T-helper 2 cell treated with Interferon-gamma antibody and Interleukin-4, amounts not matched to agents 5 μg/mL and 100 μg/mL, for 36 hours (primary cell): ENCODE measurements around the gene RANBP9.

Source experiments
- DNase-seq: peaks from one replicate; pipeline ENCODE4 v3.0.0; 2021; ENCODE audit warnings: low spot score
- H3K27ac Mint-ChIP-seq: one replicate; pipeline ENCODE4 v1.8.0; 2021; ENCODE audit warnings: mild to moderate bottlenecking, mixed read lengths
- H3K27me3 Mint-ChIP-seq: one replicate; pipeline ENCODE4 v1.8.0; 2021; ENCODE audit warnings: low read depth, mixed read lengths
- H3K36me3 Mint-ChIP-seq: one replicate; pipeline ENCODE4 v1.8.0; 2021; ENCODE audit warnings: low read depth, mixed read lengths
- H3K4me1 Mint-ChIP-seq: one replicate; pipeline ENCODE4 v1.8.0; 2021; ENCODE audit warnings: low read depth, mixed read lengths
- H3K4me3 Mint-ChIP-seq: one replicate; pipeline ENCODE4 v1.8.0; 2022; ENCODE audit warnings: mild to moderate bottlenecking, moderate library complexity, mixed read lengths
- H3K9me3 Mint-ChIP-seq: one replicate; pipeline ENCODE4 v1.8.0; 2021; ENCODE audit warnings: mixed read lengths

The RANBP9 gene

GRCh38 chr6:13678255-13678983 is 33.2 kb downstream of the RANBP9 start:
- Mint-ChIP-seq H3K9me3 (peaks cover 37% of the 10 kb centered on the region), H3K27me3 (no peaks in the 10 kb centered on the region), H3K4me3 (no peak overlapping the region), H3K27ac (no peak overlapping the region), H3K36me3 (peaks cover 51% of the 10 kb centered on the region), H3K4me1 (peaks cover 40% of the 10 kb centered on the region)
- no peak for DNase-seq

- Mint-ChIP-seq H3K27me3 (no peaks in the 10 kb centered on the region), H3K36me3 (peaks cover 54% of the 10 kb centered on the region), H3K9me3 (peaks cover 37% of the 10 kb centered on the region), H3K4me1 (peaks cover 42% of the 10 kb centered on the region), H3K27ac (no peak overlapping the region), H3K4me3 (no peak overlapping the region)
- DNase-seq = no peak
These were observed 33.8 kb downstream of the RANBP9 start for GRCh38 chr6:13677878-13678254.

GRCh38 chr6:13676551-13677156 is 35.0 kb downstream of the RANBP9 start:
- no peak for DNase-seq
- no peaks in the 10 kb centered on the region for H3K27me3 Mint-ChIP-seq
- peaks cover 55% of the 10 kb centered on the region for H3K36me3 Mint-ChIP-seq
- peaks cover 37% of the 10 kb centered on the region for H3K9me3 Mint-ChIP-seq
- H3K4me3 Mint-ChIP-seq = no peak overlapping the region
- H3K4me1 Mint-ChIP-seq = peaks cover 41% of the 10 kb centered on the region
- no peak overlapping the region for H3K27ac Mint-ChIP-seq

- no peak for DNase-seq
- Mint-ChIP-seq H3K4me3 (no peak overlapping the region), H3K36me3 (peaks cover 48% of the 10 kb centered on the region), H3K27me3 (no peaks in the 10 kb centered on the region), H3K27ac (no peak overlapping the region), H3K9me3 (peaks cover 41% of the 10 kb centered on the region), H3K4me1 (peaks cover 24% of the 10 kb centered on the region)
These were observed 37.0 kb downstream of the RANBP9 start for GRCh38 chr6:13674533-13675190.

- H3K27ac Mint-ChIP-seq = no peak overlapping the region
- H3K4me1 Mint-ChIP-seq = peaks cover 28% of the 10 kb centered on the region
- no peak overlapping the region for H3K4me3 Mint-ChIP-seq
- H3K36me3 Mint-ChIP-seq = peaks cover 52% of the 10 kb centered on the region
- H3K9me3 Mint-ChIP-seq = peaks cover 42% of the 10 kb centered on the region
- no peak for DNase-seq
- no peaks in the 10 kb centered on the region for H3K27me3 Mint-ChIP-seq
These were observed 37.7 kb downstream of the RANBP9 start for GRCh38 chr6:13673825-13674444.

- H3K9me3 Mint-ChIP-seq = peaks cover 40% of the 10 kb centered on the region
- H3K27ac Mint-ChIP-seq = no peak overlapping the region
- peaks cover 31% of the 10 kb centered on the region for H3K4me1 Mint-ChIP-seq
- H3K4me3 Mint-ChIP-seq = no peak overlapping the region
- H3K27me3 Mint-ChIP-seq = no peaks in the 10 kb centered on the region
- H3K36me3 Mint-ChIP-seq = peaks cover 50% of the 10 kb centered on the region
- no peak for DNase-seq
These were observed 38.3 kb downstream of the RANBP9 start for GRCh38 chr6:13673368-13673767.

GRCh38 chr6:13672904-13673303 is 38.7 kb downstream of the RANBP9 start:
- no peak for DNase-seq
- H3K36me3 Mint-ChIP-seq = peaks cover 51% of the 10 kb centered on the region
- no peak overlapping the region for H3K4me3 Mint-ChIP-seq
- peaks cover 40% of the 10 kb centered on the region for H3K9me3 Mint-ChIP-seq
- no peak overlapping the region for H3K27ac Mint-ChIP-seq
- peaks cover 36% of the 10 kb centered on the region for H3K4me1 Mint-ChIP-seq
- no peaks in the 10 kb centered on the region for H3K27me3 Mint-ChIP-seq

- Mint-ChIP-seq H3K27me3 (no peaks in the 10 kb centered on the region), H3K36me3 (peaks cover 48% of the 10 kb centered on the region), H3K9me3 (peaks cover 34% of the 10 kb centered on the region), H3K4me1 (peaks cover 47% of the 10 kb centered on the region), H3K4me3 (no peak overlapping the region), H3K27ac (no peak overlapping the region)
- no peak for DNase-seq
These were observed 40.0 kb downstream of the RANBP9 start for GRCh38 chr6:13671548-13672127.

- peaks cover 52% of the 10 kb centered on the region for H3K4me1 Mint-ChIP-seq
- no peak overlapping the region for H3K27ac Mint-ChIP-seq
- DNase-seq = no peak
- H3K27me3 Mint-ChIP-seq = no peaks in the 10 kb centered on the region
- H3K36me3 Mint-ChIP-seq = peaks cover 48% of the 10 kb centered on the region
- H3K9me3 Mint-ChIP-seq = peaks cover 21% of the 10 kb centered on the region
- H3K4me3 Mint-ChIP-seq = no peak overlapping the region
These were observed 42.2 kb downstream of the RANBP9 start for GRCh38 chr6:13669476-13669875.

- peak overlapping the region; percentile 83 for H3K27ac Mint-ChIP-seq
- peaks cover 18% of the 10 kb centered on the region for H3K9me3 Mint-ChIP-seq
- H3K36me3 Mint-ChIP-seq = peaks cover 50% of the 10 kb centered on the region
- H3K27me3 Mint-ChIP-seq = no peaks in the 10 kb centered on the region
- no peak for DNase-seq
- H3K4me1 Mint-ChIP-seq = peaks cover 59% of the 10 kb centered on the region
- H3K4me3 Mint-ChIP-seq = peak overlapping the region; percentile 44
These were observed 43.2 kb downstream of the RANBP9 start for GRCh38 chr6:13668291-13668928.

- Mint-ChIP-seq H3K27ac (peak overlapping the region; percentile 56), H3K9me3 (peaks cover 18% of the 10 kb centered on the region), H3K4me3 (peak overlapping the region; percentile 44), H3K4me1 (peaks cover 59% of the 10 kb centered on the region), H3K27me3 (no peaks in the 10 kb centered on the region), H3K36me3 (peaks cover 46% of the 10 kb centered on the region)
- no peak for DNase-seq
These were observed 44.0 kb downstream of the RANBP9 start for GRCh38 chr6:13667655-13668054.

GRCh38 chr6:13666194-13667105 is 45.2 kb downstream of the RANBP9 start:
- peaks cover 18% of the 10 kb centered on the region for H3K9me3 Mint-ChIP-seq
- peaks cover 48% of the 10 kb centered on the region for H3K36me3 Mint-ChIP-seq
- peaks cover 69% of the 10 kb centered on the region for H3K4me1 Mint-ChIP-seq
- no peak for DNase-seq
- no peaks in the 10 kb centered on the region for H3K27me3 Mint-ChIP-seq
- H3K4me3 Mint-ChIP-seq = peak overlapping the region; percentile 46
- peak overlapping the region; percentile 62 for H3K27ac Mint-ChIP-seq
